K562 (cell line): ENCODE measurements around the gene C1orf21. TPM values are rescaled to one million over a fixed set of nuclear protein-coding genes. Genes with fewer than 3 reads are reported as not detected.

Experiments used
- RBM34 ChIP-seq: fragments of 200-400 bp; formaldehyde crosslinking; IDR thresholded peaks from 2 replicates; pipeline ENCODE4 v1.6.1; 2018; ENCODE audit warnings: low read length, borderline replicate concordance; ENCODE audit not compliant: insufficient read depth
- TCF3 ChIP-seq: sonication (generic); formaldehyde crosslinking; IDR thresholded peaks from 2 replicates; pipeline ENCODE4 v1.4.0; 2020; ENCODE audit warnings: mild to moderate bottlenecking, missing genetic modification reagents
- polyA plus RNA-seq, 8 experiments: library from polyadenylated mRNA; depleted of rRNA in 4 of 8; stranded (reverse) in 5 of 8; unstranded in 3 of 8; fragments of >200 nt; fragmentation: Nextera tagmentation in 2 of 8; fragmentation: Illumina TruSeq in 1 of 8; extraction: Ambion mirVana in 2 of 8; extraction: Trizol in 1 of 8; gene quantifications; 2 replicates each; pipeline versions ENCODE4 v1.2.1 to v1.2.3, GENCODE V29; 2011 to 2014; ENCODE audit warnings: inconsistent platforms in 1 of 8, missing spikeins in 1 of 8
- total RNA-seq, 7 experiments: library from RNA; depleted of rRNA in 6 of 7; stranded (reverse); fragments of >200 nt in 6 of 7; fragmentation: Illumina TruSeq in 2 of 7; extraction: Trizol in 2 of 7; gene quantifications; 2 replicates each; pipeline versions ENCODE4 v1.2.1 to v1.2.3, GENCODE V29; 2011 to 2021; ENCODE audit warnings: low replicate concordance in 1 of 7
- TF ChIP-seq, protein P1 (sequence below): IDR thresholded peaks from 2 replicates; pipeline ENCODE4 v1.6.1; 2014; ENCODE audit warnings: antibody characterized with exemption
- TF ChIP-seq, protein P2 (sequence below): sonication (generic); formaldehyde crosslinking; IDR thresholded peaks from 2 replicates; pipeline ENCODE4 v1.8.0; 2023; ENCODE audit warnings: missing genetic modification reagents, mild to moderate bottlenecking, borderline replicate concordance

The C1orf21 gene
- total and polyA plus RNA-seq, 9 of the 15 experiments (the other 6 are each of a cell fraction or from before 2014, with no cell fraction given): under 0.01 to 0.31 (median 0.07) TPM

DNA sequence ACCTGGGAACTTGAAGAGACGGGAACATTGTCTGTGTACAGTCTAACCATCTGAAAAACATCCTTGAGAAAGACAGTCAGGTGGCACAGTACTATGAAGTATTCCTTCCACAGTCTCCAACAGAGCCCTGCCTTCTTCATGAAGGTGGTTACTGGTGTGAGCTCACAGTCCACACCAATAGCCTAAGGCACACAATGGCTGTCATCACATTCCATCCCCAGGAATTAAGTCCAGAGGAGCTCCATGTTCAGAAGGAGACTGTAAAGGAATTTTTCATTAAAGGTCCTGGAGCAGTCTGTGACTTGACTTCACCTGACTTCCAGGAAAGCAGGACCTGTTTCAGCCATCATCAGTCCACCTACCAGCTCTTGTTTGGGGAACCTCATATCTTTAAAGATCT is 180.2 kb downstream of the C1orf21 start (continued):
- TF ChIP-seq RBM34 (no peak), TCF3 (CRISPR knock-in tag) (no peak)
- TF ChIP-seq, protein P1, sequence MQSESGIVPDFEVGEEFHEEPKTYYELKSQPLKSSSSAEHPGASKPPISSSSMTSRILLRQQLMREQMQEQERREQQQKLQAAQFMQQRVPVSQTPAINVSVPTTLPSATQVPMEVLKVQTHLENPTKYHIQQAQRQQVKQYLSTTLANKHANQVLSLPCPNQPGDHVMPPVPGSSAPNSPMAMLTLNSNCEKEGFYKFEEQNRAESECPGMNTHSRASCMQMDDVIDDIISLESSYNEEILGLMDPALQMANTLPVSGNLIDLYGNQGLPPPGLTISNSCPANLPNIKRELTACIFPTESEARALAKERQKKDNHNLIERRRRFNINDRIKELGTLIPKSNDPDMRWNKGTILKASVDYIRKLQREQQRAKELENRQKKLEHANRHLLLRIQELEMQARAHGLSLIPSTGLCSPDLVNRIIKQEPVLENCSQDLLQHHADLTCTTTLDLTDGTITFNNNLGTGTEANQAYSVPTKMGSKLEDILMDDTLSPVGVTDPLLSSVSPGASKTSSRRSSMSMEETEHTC: no peak
- TF ChIP-seq, protein P2, sequence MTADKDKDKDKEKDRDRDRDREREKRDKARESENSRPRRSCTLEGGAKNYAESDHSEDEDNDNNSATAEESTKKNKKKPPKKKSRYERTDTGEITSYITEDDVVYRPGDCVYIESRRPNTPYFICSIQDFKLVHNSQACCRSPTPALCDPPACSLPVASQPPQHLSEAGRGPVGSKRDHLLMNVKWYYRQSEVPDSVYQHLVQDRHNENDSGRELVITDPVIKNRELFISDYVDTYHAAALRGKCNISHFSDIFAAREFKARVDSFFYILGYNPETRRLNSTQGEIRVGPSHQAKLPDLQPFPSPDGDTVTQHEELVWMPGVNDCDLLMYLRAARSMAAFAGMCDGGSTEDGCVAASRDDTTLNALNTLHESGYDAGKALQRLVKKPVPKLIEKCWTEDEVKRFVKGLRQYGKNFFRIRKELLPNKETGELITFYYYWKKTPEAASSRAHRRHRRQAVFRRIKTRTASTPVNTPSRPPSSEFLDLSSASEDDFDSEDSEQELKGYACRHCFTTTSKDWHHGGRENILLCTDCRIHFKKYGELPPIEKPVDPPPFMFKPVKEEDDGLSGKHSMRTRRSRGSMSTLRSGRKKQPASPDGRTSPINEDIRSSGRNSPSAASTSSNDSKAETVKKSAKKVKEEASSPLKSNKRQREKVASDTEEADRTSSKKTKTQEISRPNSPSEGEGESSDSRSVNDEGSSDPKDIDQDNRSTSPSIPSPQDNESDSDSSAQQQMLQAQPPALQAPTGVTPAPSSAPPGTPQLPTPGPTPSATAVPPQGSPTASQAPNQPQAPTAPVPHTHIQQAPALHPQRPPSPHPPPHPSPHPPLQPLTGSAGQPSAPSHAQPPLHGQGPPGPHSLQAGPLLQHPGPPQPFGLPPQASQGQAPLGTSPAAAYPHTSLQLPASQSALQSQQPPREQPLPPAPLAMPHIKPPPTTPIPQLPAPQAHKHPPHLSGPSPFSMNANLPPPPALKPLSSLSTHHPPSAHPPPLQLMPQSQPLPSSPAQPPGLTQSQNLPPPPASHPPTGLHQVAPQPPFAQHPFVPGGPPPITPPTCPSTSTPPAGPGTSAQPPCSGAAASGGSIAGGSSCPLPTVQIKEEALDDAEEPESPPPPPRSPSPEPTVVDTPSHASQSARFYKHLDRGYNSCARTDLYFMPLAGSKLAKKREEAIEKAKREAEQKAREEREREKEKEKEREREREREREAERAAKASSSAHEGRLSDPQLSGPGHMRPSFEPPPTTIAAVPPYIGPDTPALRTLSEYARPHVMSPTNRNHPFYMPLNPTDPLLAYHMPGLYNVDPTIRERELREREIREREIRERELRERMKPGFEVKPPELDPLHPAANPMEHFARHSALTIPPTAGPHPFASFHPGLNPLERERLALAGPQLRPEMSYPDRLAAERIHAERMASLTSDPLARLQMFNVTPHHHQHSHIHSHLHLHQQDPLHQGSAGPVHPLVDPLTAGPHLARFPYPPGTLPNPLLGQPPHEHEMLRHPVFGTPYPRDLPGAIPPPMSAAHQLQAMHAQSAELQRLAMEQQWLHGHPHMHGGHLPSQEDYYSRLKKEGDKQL (CRISPR knock-in tag): no peak
